T-helper 2 cell treated with Interferon-gamma antibody and Interleukin-4, amounts not matched to agents 5 μg/mL and 100 μg/mL, for 36 hours (primary cell): ENCODE data around the gene TMED4.
"Not testable (repeated sequence)": the region's sequence is repeated elsewhere in the genome, so short reads cannot be mapped to it uniquely, and the experiment has no call there.

Source experiments
- DNase-seq: peaks from one replicate; pipeline ENCODE4 v3.0.0; 2021; ENCODE audit warnings: low spot score
- H3K27ac Mint-ChIP-seq: one replicate; pipeline ENCODE4 v1.8.0; 2021; ENCODE audit warnings: mild to moderate bottlenecking, mixed read lengths
- H3K27me3 Mint-ChIP-seq: one replicate; pipeline ENCODE4 v1.8.0; 2021; ENCODE audit warnings: low read depth, mixed read lengths
- H3K36me3 Mint-ChIP-seq: one replicate; pipeline ENCODE4 v1.8.0; 2021; ENCODE audit warnings: low read depth, mixed read lengths
- H3K4me1 Mint-ChIP-seq: one replicate; pipeline ENCODE4 v1.8.0; 2021; ENCODE audit warnings: low read depth, mixed read lengths
- H3K4me3 Mint-ChIP-seq: one replicate; pipeline ENCODE4 v1.8.0; 2022; ENCODE audit warnings: mild to moderate bottlenecking, moderate library complexity, mixed read lengths
- H3K9me3 Mint-ChIP-seq: one replicate; pipeline ENCODE4 v1.8.0; 2021; ENCODE audit warnings: mixed read lengths

Gene TMED4

DNA sequence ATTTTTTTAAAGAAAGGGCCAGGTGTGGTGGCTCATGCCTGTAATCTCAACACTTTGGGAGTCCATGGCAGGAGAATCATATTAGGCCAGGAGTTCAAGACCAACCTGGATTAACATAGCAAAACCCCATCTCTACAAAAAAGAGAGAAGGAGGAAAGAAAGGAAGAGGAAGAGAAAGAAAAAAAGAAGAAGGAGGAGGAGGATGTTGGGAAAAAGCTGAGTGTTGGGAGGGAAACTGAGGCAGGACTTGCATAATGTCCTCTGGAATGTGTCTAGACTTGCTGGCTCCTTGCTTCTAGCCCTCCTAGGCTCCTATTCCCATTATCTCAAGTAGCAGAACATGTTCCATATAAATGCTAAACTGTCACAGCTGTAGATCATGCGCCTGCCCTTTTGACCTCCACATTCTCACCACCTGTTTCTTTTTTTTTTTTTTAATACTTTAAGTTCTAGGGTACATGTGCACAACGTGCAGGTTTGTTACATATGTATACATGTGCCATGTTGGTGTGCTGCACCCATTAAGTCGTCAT lies 29.5 kb downstream of the TMED4 start:
- not testable (repeated sequence) for H3K4me3 Mint-ChIP-seq, H3K27ac Mint-ChIP-seq, H3K4me1 Mint-ChIP-seq, DNase-seq, H3K9me3 Mint-ChIP-seq, H3K36me3 Mint-ChIP-seq
- H3K27me3 Mint-ChIP-seq = peaks cover 17% of the 10 kb centered on the region

- Mint-ChIP-seq H3K9me3 (no peaks in the 10 kb centered on the region), H3K27me3 (peaks cover 21% of the 10 kb centered on the region), H3K36me3 (no peaks in the 10 kb centered on the region), H3K27ac (no peak overlapping the region), H3K4me3 (no peak overlapping the region), H3K4me1 (peaks cover 6% of the 10 kb centered on the region)
- no peak for DNase-seq
Measured at GRCh38 chr7:44549457-44549856, 32.6 kb downstream of the TMED4 start.

DNA sequence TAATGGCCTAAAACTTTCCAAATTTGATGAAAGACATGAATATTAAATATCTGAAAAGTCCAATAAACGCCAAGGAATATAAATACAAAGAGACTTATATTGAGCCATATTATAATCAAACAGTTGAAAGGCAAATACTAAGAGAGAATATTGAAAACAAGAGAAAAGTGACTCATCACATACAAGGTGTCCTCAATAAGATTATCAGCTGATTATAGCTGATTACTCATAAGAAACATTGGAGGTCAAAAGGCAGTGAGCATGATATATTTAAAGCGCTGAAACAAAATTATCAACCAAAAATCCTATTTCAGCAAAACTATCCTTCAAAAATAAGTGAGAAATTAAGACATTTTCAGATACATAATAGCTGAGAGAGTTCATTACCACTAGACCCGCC lies 33.1 kb downstream of the TMED4 start:
- Mint-ChIP-seq H3K36me3 (no peaks in the 10 kb centered on the region), H3K27ac (no peak overlapping the region), H3K4me1 (peaks cover 6% of the 10 kb centered on the region), H3K9me3 (no peaks in the 10 kb centered on the region), H3K27me3 (peaks cover 21% of the 10 kb centered on the region), H3K4me3 (no peak overlapping the region)
- no peak for DNase-seq

- Mint-ChIP-seq H3K4me1 (peaks cover 6% of the 10 kb centered on the region), H3K27ac (no peak overlapping the region), H3K27me3 (peaks cover 17% of the 10 kb centered on the region), H3K36me3 (no peaks in the 10 kb centered on the region), H3K9me3 (no peaks in the 10 kb centered on the region), H3K4me3 (no peak overlapping the region)
- no peak for DNase-seq
Measured at GRCh38 chr7:44547536-44548231, 34.3 kb downstream of the TMED4 start.

DNA sequence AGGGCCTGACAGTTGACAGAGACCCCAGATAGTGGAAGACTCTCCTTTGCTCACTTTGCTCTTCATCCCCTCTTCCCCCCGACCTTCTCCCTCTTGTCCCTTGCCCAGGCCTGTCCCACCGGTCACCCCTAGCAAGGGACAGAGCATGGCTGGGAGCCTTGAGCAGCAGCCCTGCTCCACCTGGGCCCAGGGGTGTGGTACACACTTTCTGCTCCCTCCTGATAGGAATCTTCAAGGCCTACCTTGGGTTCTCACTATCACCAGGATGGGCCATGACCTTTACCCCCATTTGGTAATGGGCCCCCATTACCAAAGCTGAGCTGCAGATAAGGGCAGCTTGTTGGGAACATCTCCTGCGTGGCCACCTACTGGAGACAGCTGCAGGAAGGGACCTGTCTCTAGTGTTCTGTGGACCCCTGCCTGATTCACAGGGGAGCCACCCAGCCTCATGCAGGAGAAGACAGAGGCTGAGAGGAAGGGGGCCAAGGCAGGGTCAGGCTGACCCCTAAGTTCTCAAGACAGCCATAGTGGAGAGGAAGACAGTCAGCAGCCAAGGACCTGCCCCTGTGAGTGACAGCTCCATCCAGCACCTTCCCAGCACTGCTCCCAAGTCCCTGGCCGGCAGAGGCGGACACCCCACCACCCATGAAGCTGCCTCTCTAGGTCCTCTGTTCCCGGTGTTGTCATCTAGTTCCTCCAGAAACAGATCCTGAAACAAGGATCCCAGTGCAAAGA lies 40.0 kb downstream of the TMED4 start:
- H3K27me3 Mint-ChIP-seq = peaks cover 3% of the 10 kb centered on the region
- no peaks in the 10 kb centered on the region for H3K9me3 Mint-ChIP-seq
- H3K36me3 Mint-ChIP-seq = no peaks in the 10 kb centered on the region
- H3K27ac Mint-ChIP-seq = no peak overlapping the region
- H3K4me3 Mint-ChIP-seq = no peak overlapping the region
- no peak for DNase-seq
- H3K4me1 Mint-ChIP-seq = no peaks in the 10 kb centered on the region

- Mint-ChIP-seq H3K4me3 (no peak within 1 kb of the TSS), H3K27ac (no peak within 1 kb of the TSS), H3K27me3 (no peaks in the 10 kb centered on the region), H3K4me1 (no peaks in the 10 kb centered on the region), H3K36me3 (no peaks in the 10 kb centered on the region), H3K9me3 (no peaks in the 10 kb centered on the region)
- no peak for DNase-seq
Measured at GRCh38 chr7:44541028-44541869, 40.8 kb downstream of the TMED4 start, which contains the start of gene NPC1L1. NPC1L1 (minus strand) TSS chr7:44541330; CDS start chr7:44541259, 71 bp downstream.

- DNase-seq = no peak
- no peak overlapping the region for H3K4me3 Mint-ChIP-seq
- no peaks in the 10 kb centered on the region for H3K36me3 Mint-ChIP-seq
- no peaks in the 10 kb centered on the region for H3K4me1 Mint-ChIP-seq
- no peak overlapping the region for H3K27ac Mint-ChIP-seq
- H3K9me3 Mint-ChIP-seq = no peaks in the 10 kb centered on the region
- H3K27me3 Mint-ChIP-seq = no peaks in the 10 kb centered on the region
Measured at GRCh38 chr7:44540592-44541027, 41.4 kb downstream of the TMED4 start.

DNA sequence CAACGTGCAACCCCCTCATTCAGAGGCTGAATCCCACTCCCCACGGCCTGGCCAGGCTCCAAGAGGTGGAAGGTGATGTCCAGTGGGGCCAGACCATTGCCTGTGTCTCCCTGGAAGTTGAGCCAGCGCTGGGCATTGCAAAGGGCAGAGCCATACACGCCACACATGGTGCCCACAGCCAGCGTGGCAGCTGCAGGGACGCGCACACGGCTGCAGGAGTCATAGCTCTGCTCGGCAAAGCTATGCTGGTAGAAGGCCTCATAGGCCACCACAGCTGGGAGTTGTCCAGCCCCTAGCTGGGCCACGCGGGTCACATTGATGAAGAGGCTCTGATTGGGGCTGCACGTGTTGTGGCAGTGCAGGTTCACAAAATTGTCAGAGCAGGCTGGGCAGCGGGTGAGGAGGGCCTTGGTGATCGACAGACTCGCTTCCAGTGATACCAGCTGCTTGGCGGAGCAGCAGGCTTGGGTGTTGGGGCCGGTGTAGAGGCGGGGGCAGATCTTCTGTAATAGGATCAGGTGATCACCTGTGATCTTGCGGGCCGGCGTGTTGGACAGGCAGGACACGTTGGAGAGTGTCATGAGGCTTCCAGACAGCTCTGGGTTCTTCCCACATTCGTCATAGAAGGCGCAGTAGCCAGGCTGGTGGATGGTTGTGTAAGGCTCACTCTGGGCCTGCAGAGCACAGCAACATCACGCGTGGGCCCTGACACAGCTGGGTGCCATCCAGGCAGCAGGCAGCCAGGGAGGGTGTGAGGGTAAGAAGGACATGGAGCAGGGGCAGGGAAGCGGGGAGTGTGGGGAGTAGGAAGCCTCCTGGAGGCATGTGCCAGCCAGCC lies 42.1 kb downstream of the TMED4 start:
- H3K9me3 Mint-ChIP-seq = no peaks in the 10 kb centered on the region
- no peaks in the 10 kb centered on the region for H3K4me1 Mint-ChIP-seq
- H3K27ac Mint-ChIP-seq = no peak overlapping the region
- no peak for DNase-seq
- H3K27me3 Mint-ChIP-seq = no peaks in the 10 kb centered on the region
- no peak overlapping the region for H3K4me3 Mint-ChIP-seq
- H3K36me3 Mint-ChIP-seq = no peaks in the 10 kb centered on the region

- Mint-ChIP-seq H3K36me3 (no peaks in the 10 kb centered on the region), H3K4me3 (no peak overlapping the region)
Measured at GRCh38 chr7:44538798-44539668, 43.0 kb downstream of the TMED4 start.

DNA sequence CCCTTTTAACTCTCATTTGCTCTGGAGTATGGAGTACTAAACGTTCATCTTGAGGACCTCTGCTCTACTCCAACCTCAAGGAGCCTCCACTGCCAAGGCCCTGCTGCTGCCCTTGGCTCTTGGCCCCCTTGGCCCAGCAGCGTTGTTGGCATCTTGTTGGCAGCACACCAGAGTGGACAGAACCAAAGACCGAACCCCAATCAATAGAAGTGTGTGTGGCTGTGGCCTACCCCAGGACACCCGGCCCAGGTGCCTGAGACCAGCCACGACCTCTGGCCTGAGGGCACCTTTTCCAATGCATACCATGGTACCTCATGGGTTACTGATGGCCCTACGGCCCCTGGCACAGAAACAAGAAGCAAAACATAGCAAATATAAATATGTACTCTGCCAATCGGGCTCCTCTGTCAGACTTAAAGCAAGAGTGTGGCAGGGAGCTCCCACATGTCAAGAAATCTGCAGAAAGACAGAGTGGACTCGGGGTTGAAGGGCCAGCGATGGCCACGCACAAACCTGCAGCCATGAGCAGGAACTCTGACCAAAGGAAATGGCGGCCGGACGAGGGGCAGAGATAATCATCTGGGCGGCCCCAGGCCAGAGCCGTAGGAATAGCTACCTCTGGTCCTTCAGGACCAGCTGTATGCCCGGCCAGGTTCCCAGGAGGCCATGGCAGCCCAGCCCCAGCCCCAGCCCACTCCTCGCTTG lies 43.8 kb downstream of the TMED4 start:
- Mint-ChIP-seq H3K36me3 (no peaks in the 10 kb centered on the region), H3K9me3 (no peaks in the 10 kb centered on the region), H3K27me3 (no peaks in the 10 kb centered on the region), H3K27ac (no peak overlapping the region), H3K4me1 (no peaks in the 10 kb centered on the region), H3K4me3 (no peak overlapping the region)
- DNase-seq = no peak

More at GRCh38 chr7:44538798-44539668, 43.0 kb downstream of the TMED4 start:
- DNase-seq = no peak
- no peaks in the 10 kb centered on the region for H3K4me1 Mint-ChIP-seq
- H3K9me3 Mint-ChIP-seq = no peaks in the 10 kb centered on the region
- no peak overlapping the region for H3K27ac Mint-ChIP-seq
- no peaks in the 10 kb centered on the region for H3K27me3 Mint-ChIP-seq

- Mint-ChIP-seq H3K4me3 (no peak overlapping the region), H3K27me3 (no peaks in the 10 kb centered on the region), H3K4me1 (no peaks in the 10 kb centered on the region), H3K27ac (no peak overlapping the region), H3K36me3 (no peaks in the 10 kb centered on the region), H3K9me3 (no peaks in the 10 kb centered on the region)
- no peak for DNase-seq
Measured at GRCh38 chr7:44537442-44537841, 44.6 kb downstream of the TMED4 start.

- Mint-ChIP-seq H3K4me1 (no peaks in the 10 kb centered on the region), H3K4me3 (no peak overlapping the region), H3K27ac (no peak overlapping the region), H3K9me3 (no peaks in the 10 kb centered on the region), H3K27me3 (no peaks in the 10 kb centered on the region), H3K36me3 (no peaks in the 10 kb centered on the region)
- no peak for DNase-seq
Measured at GRCh38 chr7:44536090-44536489, 45.9 kb downstream of the TMED4 start.
